Kidney capillary endothelial cell (primary cell): ENCODE data around the gene HOXC11.

Source experiments
- DNase-seq: peaks from one replicate; pipeline ENCODE4 v3.0.0-alpha.2; 2018; ENCODE audit warnings: low spot score

The HOXC11 gene

GRCh38 chr12:54009171-54010052 is 36.5 kb downstream of the HOXC11 start:
- no peak for DNase-seq

GRCh38 chr12:54010053-54010971 is 37.4 kb downstream of the HOXC11 start:
- no peak for DNase-seq

- DNase-seq, result no peak
Measured at GRCh38 chr12:54010972-54011664, 38.2 kb downstream of the HOXC11 start.

GRCh38 chr12:54011665-54012532 is 39.0 kb downstream of the HOXC11 start:
- no peak for DNase-seq

GRCh38 chr12:54012631-54013409 is 39.9 kb downstream of the HOXC11 start:
- no peak for DNase-seq

GRCh38 chr12:54014377-54015017 is 41.6 kb downstream of the HOXC11 start:
- DNase-seq, result no peak

GRCh38 chr12:54015018-54015931 is 42.3 kb downstream of the HOXC11 start:
- no peak for DNase-seq

GRCh38 chr12:54016051-54016450 is 43.1 kb downstream of the HOXC11 start:
- DNase-seq, result no peak

- DNase-seq, result no peak
Measured at GRCh38 chr12:54016478-54016964, 43.6 kb downstream of the HOXC11 start.

GRCh38 chr12:54017027-54017788 is 44.3 kb downstream of the HOXC11 start:
- DNase-seq, result no peak

GRCh38 chr12:54017878-54018467 is 45.0 kb downstream of the HOXC11 start:
- no peak for DNase-seq

- no peak for DNase-seq
Measured at GRCh38 chr12:54018468-54018984, 45.6 kb downstream of the HOXC11 start.

- DNase-seq, result no peak
Measured at GRCh38 chr12:54019091-54019811, 46.3 kb downstream of the HOXC11 start.

- no peak for DNase-seq
Measured at GRCh38 chr12:54019924-54020590, 47.1 kb downstream of the HOXC11 start.

GRCh38 chr12:54020591-54021405 is 47.9 kb downstream of the HOXC11 start:
- no peak for DNase-seq
